GM19035 (cell line): Measurements from ENCODE around the gene NOC3L.
A peak's percentile ranks its signal among the peaks of the same experiment; 100 is the strongest.
"Not testable (repeated sequence)": the region's sequence is repeated elsewhere in the genome, so short reads cannot be mapped to it uniquely, and the experiment has no call there.

Experiments used
- ATAC-seq: cut with Tn5 transposase; IDR thresholded peaks from one replicate; pipeline ENCODE4 v1.9.1; 2021; ENCODE audit not compliant: unreplicated experiment

Gene NOC3L, protein sequence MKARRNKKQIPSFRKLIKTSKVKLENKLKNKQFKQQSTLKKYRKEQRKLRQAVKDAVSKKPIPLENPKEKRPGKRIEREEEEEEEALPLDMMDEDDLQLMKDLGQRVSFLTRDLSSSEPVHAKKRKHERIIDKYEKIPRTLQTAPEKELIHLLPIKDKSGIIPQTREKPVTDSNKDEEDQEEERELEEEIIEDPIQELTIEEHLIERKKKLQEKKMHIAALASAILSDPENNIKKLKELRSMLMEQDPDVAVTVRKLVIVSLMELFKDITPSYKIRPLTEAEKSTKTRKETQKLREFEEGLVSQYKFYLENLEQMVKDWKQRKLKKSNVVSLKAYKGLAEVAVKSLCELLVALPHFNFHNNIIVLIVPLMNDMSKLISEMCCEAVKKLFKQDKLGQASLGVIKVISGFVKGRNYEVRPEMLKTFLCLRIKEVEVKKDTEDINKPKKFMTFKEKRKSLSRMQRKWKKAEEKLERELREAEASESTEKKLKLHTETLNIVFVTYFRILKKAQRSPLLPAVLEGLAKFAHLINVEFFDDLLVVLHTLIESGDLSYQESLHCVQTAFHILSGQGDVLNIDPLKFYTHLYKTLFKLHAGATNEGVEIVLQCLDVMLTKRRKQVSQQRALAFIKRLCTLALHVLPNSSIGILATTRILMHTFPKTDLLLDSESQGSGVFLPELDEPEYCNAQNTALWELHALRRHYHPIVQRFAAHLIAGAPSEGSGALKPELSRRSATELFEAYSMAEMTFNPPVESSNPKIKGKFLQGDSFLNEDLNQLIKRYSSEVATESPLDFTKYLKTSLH

DNA sequence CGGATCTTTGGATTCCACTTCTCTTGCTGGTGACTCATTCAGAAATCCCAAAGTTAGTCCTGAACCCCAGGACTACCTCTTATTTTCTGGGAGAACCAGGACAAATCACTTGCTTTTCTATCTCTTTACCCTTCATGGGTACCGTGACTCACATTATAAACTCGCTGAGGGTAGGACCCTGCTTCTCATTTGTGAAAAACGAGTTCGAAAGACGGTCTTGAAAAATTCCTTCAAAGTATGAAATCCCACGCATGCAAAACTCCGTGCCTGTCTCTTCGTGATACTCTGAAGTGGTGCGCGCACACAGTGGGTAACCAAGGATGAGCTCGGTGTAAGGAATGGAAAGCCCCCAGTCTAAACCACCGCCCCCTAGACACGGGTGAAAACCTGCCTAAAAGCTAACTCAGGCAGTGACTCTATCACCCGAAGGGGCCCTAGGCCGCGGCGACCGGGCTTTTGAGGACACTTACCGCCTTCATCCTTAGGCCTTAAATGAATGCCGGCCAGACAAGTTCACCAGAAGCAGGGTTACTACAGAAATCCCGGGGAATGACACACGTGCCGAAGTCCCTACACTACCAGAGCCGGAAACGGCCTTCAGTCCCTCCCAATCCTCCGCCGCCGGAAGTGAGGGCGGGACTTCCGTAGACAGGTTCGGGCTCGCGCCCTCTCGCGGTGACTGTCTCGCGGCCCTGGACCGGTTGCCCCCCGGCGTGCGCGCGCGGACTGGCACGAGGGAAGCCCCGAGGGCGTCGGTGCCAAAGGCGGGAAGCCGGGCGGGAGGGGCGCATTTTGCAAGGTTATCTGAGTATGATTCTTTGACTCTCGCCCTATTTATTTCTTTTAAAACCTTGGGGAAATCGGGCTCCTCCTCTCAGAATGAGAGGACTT, at the start of gene NOC3L:
Gene NOC3L (minus strand): TSS at position 580 of the 891 bp plus-strand sequence. CDS start 101 bp downstream, at position 479.
- peak; percentile 99 for ATAC-seq

DNA sequence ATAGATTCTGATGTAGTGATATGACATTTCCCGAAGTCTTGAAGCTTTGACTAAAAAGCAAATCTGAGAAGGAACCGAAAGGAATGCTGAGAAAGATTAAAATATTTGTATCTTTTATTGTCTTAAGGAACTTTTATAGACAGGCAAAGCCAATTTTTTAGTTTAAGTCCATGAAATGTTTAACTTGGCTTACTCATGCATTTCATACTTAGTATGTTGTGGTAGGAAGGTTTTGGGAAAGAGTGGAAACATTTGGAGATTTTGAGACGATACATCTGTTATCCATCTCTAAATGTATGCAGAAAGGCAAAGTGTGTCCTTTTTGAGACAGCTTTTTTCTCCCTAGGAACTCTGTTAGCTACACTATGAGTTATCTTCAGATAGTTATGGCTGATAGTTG, 49.7 kb upstream of the NOC3L start:
- no peak for ATAC-seq

DNA sequence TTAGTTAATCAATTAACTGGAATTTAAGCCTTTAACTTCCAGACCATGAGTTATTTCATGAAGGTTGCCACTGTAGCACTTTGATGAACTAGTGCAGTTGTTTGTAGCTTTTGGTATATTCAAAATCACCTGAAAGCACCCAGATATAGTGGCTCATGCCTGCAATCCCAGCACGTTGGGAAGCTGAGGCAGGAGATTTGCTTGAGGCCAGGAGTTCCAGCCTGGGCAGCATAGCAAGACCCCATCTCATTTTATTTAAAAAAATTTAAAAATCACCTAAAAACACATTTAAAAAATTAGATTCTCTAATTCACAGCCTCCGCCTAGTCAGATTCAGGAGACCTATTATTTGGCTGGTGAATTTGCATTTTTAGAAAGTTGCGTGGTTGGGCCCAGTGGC, 48.6 kb upstream of the NOC3L start:
- no peak for ATAC-seq

DNA sequence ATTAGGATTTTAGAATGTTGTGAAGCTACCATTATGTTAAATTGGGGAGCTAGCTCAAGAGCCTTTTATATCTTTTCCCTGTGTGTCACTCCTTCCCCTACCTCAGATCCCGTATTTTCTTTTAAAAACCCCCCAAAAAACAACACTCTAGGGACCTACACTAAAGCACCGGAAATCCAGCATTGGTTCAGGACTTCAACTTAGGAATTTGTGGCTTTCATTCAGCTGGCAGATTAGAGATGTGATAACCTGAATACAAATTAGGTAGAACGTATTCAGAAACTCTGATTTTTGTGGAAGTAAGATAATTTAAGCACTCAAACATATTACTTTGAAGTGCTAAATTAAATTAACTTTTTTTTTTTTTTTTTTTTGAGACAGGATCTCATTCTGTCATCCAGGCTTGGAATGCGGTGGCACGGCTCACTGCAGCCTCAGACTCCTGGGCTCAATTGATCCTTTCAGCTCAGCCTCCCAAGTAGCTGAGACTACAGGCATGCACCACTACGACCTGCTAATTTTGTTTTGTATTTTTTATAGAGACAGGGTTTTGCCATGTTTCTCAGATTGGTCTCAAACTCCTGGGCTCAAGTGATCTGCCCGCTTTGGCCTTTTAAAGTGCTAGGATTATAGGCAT, 46.4 kb upstream of the NOC3L start:
- ATAC-seq = no peak

DNA sequence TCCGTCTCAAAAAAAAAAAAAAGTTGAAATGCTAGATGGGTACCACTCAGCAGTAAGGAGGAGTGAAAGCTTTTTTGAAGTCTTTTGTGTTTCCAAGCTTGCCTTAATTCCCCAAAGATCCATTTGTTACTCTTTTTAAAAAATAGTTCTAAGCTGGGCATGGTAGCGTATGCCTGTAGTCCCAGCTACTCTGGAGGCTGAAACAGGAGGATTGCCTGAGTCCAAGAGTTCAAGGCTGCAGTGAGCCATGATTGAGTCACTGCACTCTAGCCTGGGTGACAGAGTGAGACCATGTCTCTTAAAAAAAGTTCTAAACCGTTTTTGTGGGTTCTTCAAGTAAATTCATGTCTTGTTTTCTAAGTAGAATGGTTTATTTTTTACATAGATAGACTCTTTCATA, 44.9 kb upstream of the NOC3L start:
- ATAC-seq = no peak

DNA sequence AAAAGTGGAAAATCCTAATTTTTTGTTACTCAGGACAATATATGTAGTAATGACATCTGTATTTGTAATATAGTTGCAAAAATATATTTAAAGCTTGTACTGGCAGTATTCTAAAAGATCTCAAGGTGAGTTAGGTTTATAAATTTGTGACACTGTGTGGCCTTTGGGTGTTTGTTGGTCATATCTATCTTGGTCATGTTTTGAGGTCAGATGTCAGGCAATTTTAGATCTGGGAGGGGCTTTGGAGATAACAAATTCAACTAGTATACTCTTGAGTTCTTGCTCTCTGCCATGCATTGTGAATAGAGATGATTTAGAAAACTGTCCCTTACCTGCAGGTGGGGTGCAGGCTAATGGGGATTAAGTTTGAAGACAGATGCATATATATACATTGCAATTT, 42.7 kb upstream of the NOC3L start:
- no peak for ATAC-seq

DNA sequence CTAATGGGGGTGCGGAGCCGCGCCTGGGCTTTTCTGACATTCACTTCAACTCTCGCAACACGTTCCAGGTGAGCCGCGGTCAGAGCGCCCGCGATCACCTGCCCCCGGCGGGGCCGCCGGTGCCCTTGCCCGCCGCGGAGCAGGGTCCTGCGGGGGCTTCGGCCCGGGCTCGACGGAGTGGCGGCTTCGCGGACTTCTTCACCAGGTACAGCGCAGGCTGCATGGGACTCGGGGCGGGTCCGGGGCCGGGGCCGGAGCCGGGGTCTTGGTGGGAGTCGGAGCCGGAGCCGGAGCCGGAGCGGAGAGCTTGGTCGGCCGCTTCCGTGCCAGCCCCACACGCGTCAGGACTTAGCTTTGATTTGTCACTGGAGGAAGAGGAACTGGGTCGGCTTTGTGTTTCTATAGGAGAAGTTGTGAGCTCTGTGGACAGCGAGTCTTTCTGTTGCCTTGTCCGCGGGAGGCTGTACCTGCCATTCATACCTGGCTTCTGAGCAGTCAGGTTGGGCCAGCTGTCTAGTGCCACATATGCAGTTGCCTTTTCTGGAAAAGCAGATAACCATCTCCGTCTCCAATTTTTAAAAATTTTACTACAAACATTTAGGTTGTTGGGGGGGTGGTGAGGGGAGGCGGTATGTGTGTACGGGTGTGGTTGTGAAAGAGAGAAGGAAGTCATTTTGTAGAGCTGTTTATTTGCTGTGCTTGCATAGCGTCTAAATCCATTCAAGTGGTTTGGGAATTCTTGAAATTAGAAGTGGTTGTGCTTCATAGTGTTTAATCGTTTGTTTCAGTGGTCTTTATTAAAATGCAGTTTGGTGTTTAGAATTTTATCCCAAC, 40.9 kb upstream of the NOC3L start:
- ATAC-seq = peak; percentile 67

DNA sequence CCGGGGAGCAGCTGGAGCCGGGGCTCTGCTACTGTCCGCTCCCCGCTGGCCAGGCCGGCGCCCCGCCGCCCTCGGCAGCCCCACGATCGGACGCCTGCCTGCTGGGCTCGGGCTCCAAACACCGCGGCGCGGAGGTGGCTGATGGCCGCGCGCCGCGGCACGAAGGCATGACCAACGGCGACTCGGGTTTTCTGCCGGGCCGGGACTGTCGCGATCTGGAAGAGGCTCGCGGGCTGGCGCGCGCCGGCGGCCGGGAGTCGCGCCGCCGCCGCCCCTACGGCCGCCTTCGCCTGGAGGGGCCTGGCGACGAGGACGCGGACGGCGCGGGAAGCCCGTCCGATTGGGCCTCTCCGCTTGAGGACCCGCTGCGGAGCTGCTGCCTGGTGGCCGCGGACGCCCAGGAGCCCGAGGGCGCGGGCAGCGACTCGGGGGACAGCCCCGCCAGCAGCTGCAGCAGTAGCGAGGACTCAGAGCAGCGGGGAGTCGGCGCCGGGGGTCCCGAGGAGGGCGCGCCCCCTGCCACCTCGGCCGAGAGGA, 40.2 kb upstream of the NOC3L start:
- peak; percentile 32 for ATAC-seq

DNA sequence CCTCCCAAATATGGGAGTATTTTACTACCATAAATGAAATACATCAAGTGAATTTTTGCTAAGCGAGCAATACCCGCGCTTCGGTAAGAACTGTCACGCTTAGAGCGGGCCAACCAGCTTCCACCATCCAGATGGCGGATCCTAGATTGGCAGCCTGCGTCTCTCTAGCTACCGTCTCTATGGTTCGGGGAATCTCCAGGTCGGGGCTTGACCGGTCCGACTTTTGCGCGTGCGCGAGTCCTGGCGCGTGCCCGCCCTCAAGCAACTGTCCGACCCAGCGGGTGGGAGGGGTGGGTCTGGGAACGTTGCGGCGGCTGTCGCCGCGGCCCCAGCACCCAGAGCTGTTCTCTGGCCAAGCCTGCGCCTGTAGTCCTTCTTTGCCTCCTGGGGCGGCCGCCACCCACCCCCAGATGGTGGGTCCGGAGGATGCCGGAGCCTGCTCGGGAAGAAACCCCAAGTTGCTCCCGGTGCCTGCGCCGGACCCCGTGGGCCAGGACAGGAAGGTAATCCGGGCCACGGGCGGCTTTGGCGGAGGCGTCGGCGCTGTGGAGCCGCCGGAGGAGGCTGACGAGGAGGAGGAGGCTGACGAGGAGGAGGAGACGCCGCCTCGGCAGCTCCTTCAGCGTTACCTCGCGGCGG, 39.6 kb upstream of the NOC3L start, which contains the start of gene TBC1D12:
Gene TBC1D12 (plus strand): TSS at position 338 of the 639 bp plus-strand sequence. CDS start 73 bp downstream, at position 411.
- peak; percentile 65 for ATAC-seq

DNA sequence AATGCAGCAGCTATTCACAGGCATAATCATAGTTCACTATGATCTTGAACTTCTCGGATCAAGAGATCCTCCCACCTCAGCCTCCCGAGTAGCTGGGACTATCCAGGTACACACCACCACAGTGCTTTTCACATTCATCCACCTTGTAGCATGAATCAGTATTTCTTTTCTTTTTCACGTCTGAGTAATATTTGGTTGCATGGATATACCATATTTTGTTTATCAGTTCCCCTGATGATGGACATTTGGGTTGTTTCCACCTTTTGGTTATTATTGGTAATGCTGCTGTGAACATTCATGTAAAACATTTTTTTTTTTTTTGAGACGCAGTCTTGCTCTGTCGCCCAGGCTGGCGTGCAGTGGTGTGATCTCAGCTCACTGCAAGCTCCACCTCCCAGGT, 36.0 kb upstream of the NOC3L start:
- no peak for ATAC-seq

DNA sequence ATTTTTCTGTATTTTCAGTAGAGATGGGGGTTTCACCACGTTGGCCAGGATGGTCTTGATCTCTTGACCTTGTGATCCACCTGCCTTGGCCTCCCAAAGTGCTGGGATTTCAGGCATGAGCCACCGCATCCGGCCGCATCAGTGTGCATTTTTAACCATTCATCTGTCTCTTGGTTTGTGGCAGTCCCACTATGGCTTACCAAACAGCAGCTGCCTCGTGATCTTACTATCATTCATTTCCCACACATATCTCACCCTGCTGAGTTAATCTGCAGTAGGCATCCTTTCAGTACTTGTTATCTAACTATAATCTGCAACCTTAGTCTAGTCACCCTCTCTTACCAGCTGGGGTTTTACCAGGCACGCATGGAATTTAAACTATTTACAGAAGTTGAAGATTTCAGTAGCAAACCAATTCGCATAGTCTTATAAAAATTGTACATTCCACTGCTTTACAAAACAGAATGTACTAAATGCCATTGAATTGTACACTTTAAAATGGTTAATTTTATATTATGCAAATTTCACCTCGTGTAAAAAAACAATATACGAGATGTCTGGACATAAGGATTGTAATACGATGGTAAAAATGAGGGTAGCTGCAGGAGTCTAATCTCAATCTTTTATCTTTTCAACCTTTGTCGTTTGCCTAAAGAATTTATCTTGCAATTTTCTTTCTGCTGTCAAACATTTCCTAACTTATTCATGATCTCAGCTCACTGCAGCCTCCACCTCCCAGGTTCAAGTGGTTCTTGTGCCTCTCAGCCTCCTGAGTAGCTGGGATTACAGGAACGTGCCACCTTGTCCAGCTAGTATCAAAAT, 35.0 kb upstream of the NOC3L start:
- ATAC-seq = no peak

DNA sequence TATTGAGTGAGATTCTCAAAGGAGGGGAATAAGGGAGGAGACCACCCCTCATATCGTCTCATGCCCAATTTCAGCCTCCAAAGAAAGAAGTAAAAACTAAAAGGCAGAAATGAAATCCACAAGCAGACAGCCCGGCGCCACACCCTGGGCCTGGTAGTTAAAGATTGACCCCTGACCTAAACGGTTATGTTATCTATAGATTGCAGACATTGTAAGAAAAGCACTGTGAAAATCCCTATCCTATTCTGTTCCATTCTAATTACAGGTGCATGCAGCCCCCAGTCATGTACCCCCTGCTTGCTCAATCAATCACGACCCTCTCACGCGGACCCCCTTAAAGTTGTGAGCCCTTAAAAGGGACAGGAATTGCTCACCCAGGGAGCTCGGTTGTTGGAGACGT, 29.4 kb upstream of the NOC3L start:
- ATAC-seq = not testable (repeated sequence)

DNA sequence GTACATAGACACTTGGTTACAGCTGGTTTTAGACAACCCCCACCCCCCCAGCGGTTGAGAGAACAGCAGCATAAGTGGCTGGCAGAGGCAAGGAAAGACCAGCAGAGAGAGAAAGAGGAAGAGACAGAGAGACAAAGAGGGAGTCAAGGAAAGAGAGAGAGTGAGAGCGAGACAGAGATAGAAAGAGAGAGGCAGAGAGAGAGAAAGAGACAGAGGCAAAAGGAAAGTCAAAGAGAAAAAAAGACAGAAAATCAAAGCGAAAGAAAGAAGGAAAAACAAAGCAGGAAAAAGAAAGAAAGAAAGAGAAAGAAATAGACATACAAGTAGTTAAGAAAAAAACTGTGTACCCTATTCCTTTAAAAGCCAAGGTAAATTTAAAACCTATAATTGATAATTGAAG, 23.0 kb upstream of the NOC3L start:
- not testable (repeated sequence) for ATAC-seq

DNA sequence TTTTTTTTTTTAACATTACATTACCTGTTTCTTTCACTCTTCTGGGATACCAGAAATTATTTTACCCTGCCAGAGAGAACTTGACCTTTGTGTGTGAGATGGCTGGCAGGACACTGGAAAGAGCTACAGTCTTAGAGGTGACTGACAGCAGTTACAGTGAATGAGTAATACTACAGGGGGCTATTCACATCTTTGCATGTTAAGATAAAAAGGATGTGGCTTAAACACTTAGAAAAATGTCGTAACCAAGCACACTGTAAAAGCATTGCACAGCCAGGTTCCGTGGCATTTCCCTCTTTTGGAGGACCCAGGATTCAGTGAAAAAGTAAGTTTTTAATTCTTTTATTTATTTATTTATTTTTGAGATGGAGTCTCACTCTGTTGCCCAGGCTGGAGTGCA, 20.8 kb upstream of the NOC3L start:
- ATAC-seq = no peak

DNA sequence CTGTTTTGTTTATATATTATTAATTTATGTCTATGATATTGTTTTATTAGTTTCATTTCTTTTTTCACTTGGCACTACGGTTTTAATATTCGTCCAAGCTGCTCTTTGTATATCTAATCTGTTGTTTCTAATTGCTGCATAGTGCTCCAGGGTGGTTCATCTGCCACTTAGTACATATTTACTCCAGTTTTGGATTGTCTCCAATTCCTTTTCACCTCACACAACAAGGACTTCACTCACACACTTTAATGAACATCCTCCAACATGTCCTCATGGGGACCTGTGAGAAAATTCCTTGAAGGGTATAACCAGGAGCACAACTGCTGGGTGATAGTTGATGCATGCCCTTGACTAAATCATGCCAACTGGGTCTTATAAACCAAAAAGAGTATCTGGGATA, 14.1 kb upstream of the NOC3L start:
- no peak for ATAC-seq

DNA sequence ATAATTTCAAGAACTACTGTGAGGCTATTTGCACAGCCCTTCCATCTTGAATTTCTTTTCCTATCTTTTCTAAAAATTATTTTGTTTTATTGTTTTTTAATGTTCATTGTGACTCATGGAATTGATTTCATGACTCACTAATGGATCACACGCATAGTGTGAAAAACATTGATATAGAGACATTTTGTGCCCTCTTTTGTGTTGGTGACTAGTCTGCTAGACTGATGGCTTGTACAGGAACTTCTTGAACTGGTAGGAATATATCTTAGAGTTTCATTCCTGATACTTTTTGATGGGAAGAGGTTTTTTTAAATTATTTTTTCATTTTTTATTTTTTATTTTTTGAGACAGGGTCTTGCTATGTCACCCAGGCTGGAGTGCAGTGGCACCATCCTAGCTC, 12.6 kb upstream of the NOC3L start:
- ATAC-seq = no peak

DNA sequence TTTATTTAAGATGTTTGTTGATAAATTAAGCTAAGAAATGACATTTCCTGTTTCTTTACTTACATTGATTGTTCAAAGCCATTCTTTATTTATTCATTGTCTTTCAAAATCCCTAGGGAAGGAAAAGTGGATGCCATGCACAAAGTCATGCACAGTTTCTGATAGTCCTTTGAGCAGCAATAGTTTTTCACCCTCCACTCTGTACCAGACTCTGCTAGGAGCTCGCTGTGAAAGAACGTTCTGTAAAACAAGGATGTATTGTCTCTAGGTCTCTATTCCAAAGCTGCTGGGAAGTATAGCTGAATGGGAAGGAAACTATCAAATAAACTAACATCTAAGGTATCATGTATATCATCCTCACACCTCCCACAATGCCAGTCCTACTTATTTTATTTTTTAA, 7.8 kb upstream of the NOC3L start:
- ATAC-seq = no peak

DNA sequence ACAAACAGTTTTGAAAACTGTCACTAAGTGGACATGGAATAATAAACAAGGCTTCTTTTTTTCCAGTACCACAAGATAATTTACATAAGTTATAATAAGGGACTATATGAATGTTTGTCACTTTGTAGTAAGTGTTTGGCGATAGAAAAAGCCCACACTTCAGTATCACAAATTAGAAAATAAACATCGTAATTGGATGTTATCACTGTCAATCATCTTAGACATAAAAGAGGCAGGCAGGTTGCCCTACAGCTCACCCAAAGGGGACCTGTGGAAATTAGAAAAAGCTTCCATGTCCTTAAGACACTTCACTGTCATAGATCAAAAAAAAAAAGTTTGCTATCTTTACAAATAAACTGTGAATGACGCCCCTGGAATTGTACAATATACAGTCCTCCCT, 3.6 kb upstream of the NOC3L start:
- ATAC-seq = no peak
